IMR-90 (cell line): ENCODE measurements around the gene SHROOM1. TPM values are rescaled to one million over a fixed set of nuclear protein-coding genes. Genes with fewer than 3 reads are reported as not detected.
A peak's percentile ranks its signal among the peaks of the same experiment; 100 is the strongest.

Source experiments
- ATAC-seq: fragments of 200-7000 bp; cut with Tn5 transposase; 2 replicates; pipeline ENCODE4 v1.9.1; 2020; ENCODE audit warnings: low read depth, mild to moderate bottlenecking, moderate library complexity
- BruUV-seq: library from RNA; stranded (reverse); fragments of 400-500 nt; replicated peaks from 2 replicates; lab custom pipeline; 2021; lab: Mats Ljungman, UMichigan
- CTCF ChIA-PET: fragments of 300-600 bp; formaldehyde crosslinking; extraction: SDS; loops from one replicate; lab custom pipeline; 2021; ENCODE audit warnings: antibody characterized with exemption; lab: Yijun Ruan, JAX
- POLR2A ChIA-PET: fragments of 300-600 bp; sonication (Branson Sonifier 250); formaldehyde crosslinking; loops from one replicate; lab custom pipeline; 2022; ENCODE audit warnings: antibody characterized with exemption; ENCODE audit not compliant: unreplicated experiment; lab: Charles Lee
- DNase-seq: peaks from one replicate; pipeline ENCODE4 v3.0.0; 2013
- H2AFZ ChIP-seq: replicated peaks from 2 replicates; pipeline ENCODE3; 2013; ENCODE audit warnings: low read length, mild to moderate bottlenecking; ENCODE audit not compliant: poor library complexity
- H2AK5ac ChIP-seq: 2 replicates; pipeline ENCODE4 v1.6.1; 2013; ENCODE audit warnings: low read depth, low read length, inconsistent platforms
- H2AK9ac ChIP-seq: replicated peaks from 2 replicates; pipeline ENCODE3; 2013; ENCODE audit warnings: mild to moderate bottlenecking, low read depth, low read length, moderate library complexity; ENCODE audit not compliant: poor library complexity
- H2BK120ac ChIP-seq: 2 replicates; pipeline ENCODE4 v1.6.1; 2013; ENCODE audit warnings: low read depth, low read length, inconsistent platforms
- H2BK15ac ChIP-seq: 3 replicates; pipeline ENCODE4 v1.6.1; 2013; ENCODE audit warnings: low read depth, low read length, inconsistent platforms
- H2BK20ac ChIP-seq: 2 replicates; pipeline ENCODE4 v1.6.1; 2013; ENCODE audit warnings: low read depth, mild to moderate bottlenecking, inconsistent platforms, low read length, moderate library complexity
- H2BK5ac ChIP-seq: 2 replicates; pipeline ENCODE4 v1.6.1; 2013; ENCODE audit warnings: mild to moderate bottlenecking, low read depth, low read length, inconsistent platforms; ENCODE audit not compliant: poor library complexity, severe bottlenecking
- H3K14ac ChIP-seq: replicated peaks from 2 replicates; pipeline ENCODE4 v1.6.1; 2013; ENCODE audit warnings: low read depth, low read length, inconsistent platforms
- H3K18ac ChIP-seq: 2 replicates; pipeline ENCODE4 v1.6.1; 2013; ENCODE audit warnings: low read depth, low read length, control low read depth
- H3K23ac ChIP-seq: 2 replicates; pipeline ENCODE4 v1.6.1; 2013; ENCODE audit warnings: low read depth, low read length, inconsistent platforms
- H3K27ac ChIP-seq: 2 replicates; pipeline ENCODE4 v1.5.1; 2013; ENCODE audit warnings: mild to moderate bottlenecking, control low read depth, low read length; ENCODE audit not compliant: insufficient read depth
- H3K27me3 ChIP-seq: 2 replicates; pipeline ENCODE4 v1.6.1; 2013; ENCODE audit warnings: low read length; ENCODE audit not compliant: control insufficient read depth, insufficient read depth
- H3K36me3 ChIP-seq: 2 replicates; pipeline ENCODE4 v1.6.1; 2013; ENCODE audit warnings: low read length, mixed read lengths; ENCODE audit not compliant: control insufficient read depth, insufficient read depth
- H3K4ac ChIP-seq: 2 replicates; pipeline ENCODE4 v1.6.1; 2013; ENCODE audit warnings: low read depth, low read length, inconsistent platforms
- H3K4me1 ChIP-seq: 2 replicates; pipeline ENCODE4 v1.6.1; 2013; ENCODE audit warnings: low read length, mixed read lengths; ENCODE audit not compliant: control insufficient read depth, insufficient read depth
- H3K4me2 ChIP-seq: 2 replicates; pipeline ENCODE4 v1.6.1; 2013; ENCODE audit warnings: low read depth, mild to moderate bottlenecking, control low read depth, low read length, moderate library complexity
- H3K4me3 ChIP-seq: 2 replicates; pipeline ENCODE4 v1.5.1; 2013; ENCODE audit warnings: low read depth, mild to moderate bottlenecking, control low read depth, low read length, moderate library complexity; ENCODE audit not compliant: insufficient read depth
- H3K56ac ChIP-seq: 2 replicates; pipeline ENCODE4 v1.6.1; 2013; ENCODE audit warnings: low read length, inconsistent platforms; ENCODE audit not compliant: insufficient read depth; ENCODE audit errors: extremely low read depth
- H3K79me1 ChIP-seq, 2 experiments: 2 replicates each; pipeline ENCODE4 v1.6.1; 2013; ENCODE audit warnings: low read length in 2 of 2, inconsistent platforms in 1 of 2, low read depth in 1 of 2
- H3K9ac ChIP-seq: 2 replicates; pipeline ENCODE4 v1.6.1; 2013; ENCODE audit warnings: low read depth, low read length, control low read depth
- H3K9me1 ChIP-seq: 2 replicates; pipeline ENCODE4 v1.6.1; 2013; ENCODE audit warnings: low read length, inconsistent platforms; ENCODE audit not compliant: insufficient read depth
- H3K9me3 ChIP-seq: 2 replicates; pipeline ENCODE4 v1.6.1; 2013; ENCODE audit warnings: low read length; ENCODE audit not compliant: control insufficient read depth, insufficient read depth
- H4K20me1 ChIP-seq: 2 replicates; pipeline ENCODE4 v1.6.1; 2013; ENCODE audit warnings: low read length, inconsistent platforms; ENCODE audit not compliant: insufficient read depth
- H4K5ac ChIP-seq: 2 replicates; pipeline ENCODE4 v1.6.1; 2013; ENCODE audit warnings: mild to moderate bottlenecking, low read depth, low read length, control low read depth
- H4K8ac ChIP-seq, 2 experiments: 2 replicates each; pipeline ENCODE4 v1.6.1; 2013; ENCODE audit warnings: low read depth in 2 of 2, low read length in 2 of 2, control low read depth in 1 of 2, inconsistent platforms in 1 of 2
- H4K91ac ChIP-seq: 2 replicates; pipeline ENCODE4 v1.6.1; 2013; ENCODE audit warnings: low read depth, low read length, inconsistent platforms; ENCODE audit not compliant: insufficient read depth
- BHLHE40 ChIP-seq: fragments of 150-350 bp; IDR thresholded peaks from 2 replicates; pipeline ENCODE4 v1.6.1; 2016; ENCODE audit warnings: mild to moderate bottlenecking, low read depth, low read length
- CEBPB ChIP-seq: IDR thresholded peaks from 2 replicates; pipeline ENCODE4 v1.6.1; 2012; ENCODE audit warnings: low read depth, low read length, improper control_type of control experiment
- CHD1 ChIP-seq: IDR thresholded peaks from 2 replicates; pipeline ENCODE4 v1.6.1; 2012; ENCODE audit warnings: low read depth, low read length, improper control_type of control experiment
- FOS ChIP-seq: fragments of 150-350 bp; IDR thresholded peaks from 2 replicates; pipeline ENCODE4 v1.6.1; 2016; ENCODE audit warnings: low read depth, low read length
- MAFK ChIP-seq: IDR thresholded peaks from 2 replicates; pipeline ENCODE4 v1.6.1; 2012; ENCODE audit warnings: low read depth, low read length, improper control_type of control experiment
- MAZ ChIP-seq: IDR thresholded peaks from 2 replicates; pipeline ENCODE4 v1.6.1; 2012; ENCODE audit warnings: low read depth, mild to moderate bottlenecking, low read length, improper control_type of control experiment, moderate library complexity, borderline replicate concordance
- MXI1 ChIP-seq: IDR thresholded peaks from 2 replicates; pipeline ENCODE4 v1.6.1; 2012; ENCODE audit warnings: low read depth, mild to moderate bottlenecking, low read length, moderate library complexity, borderline replicate concordance
- NFE2L2 ChIP-seq: fragments of 150-350 bp; IDR thresholded peaks from 2 replicates; pipeline ENCODE4 v1.6.1; 2016; ENCODE audit warnings: low read depth, mild to moderate bottlenecking, low read length
- POLR2A ChIP-seq: IDR thresholded peaks from 2 replicates; pipeline ENCODE4 v1.6.1; 2012; ENCODE audit warnings: mild to moderate bottlenecking, low read depth, low read length
- RAD21 ChIP-seq: IDR thresholded peaks from 2 replicates; pipeline ENCODE4 v1.6.1; 2012; ENCODE audit warnings: low read length, improper control_type of control experiment
- RCOR1 ChIP-seq: IDR thresholded peaks from 2 replicates; pipeline ENCODE4 v1.6.1; 2012; ENCODE audit warnings: mild to moderate bottlenecking, low read length, improper control_type of control experiment; ENCODE audit not compliant: insufficient replicate concordance
- USF2 ChIP-seq: fragments of 150-350 bp; IDR thresholded peaks from 2 replicates; pipeline ENCODE4 v1.6.1; 2017; ENCODE audit warnings: mild to moderate bottlenecking, antibody characterized with exemption, low read length, low read depth
- WGBS, 2 experiments: methylation state at CpG; one replicate each; pipeline versions ENCODE4 v1.1.5 to v1.1.7; 2013; ENCODE audit warnings: missing lambda C conversion rate in 2 of 2; ENCODE audit not compliant: insufficient read length in 1 of 2; ENCODE audit errors: extremely low coverage in 2 of 2; 5-methylcytosine and 5-hydroxymethylcytosine counted together
- dilution Hi-C: fragments of 300-500 bp; cut with HindIII; formaldehyde crosslinking; loops from one replicate; pipeline ENCODE4 v1.14.3; 2018; ENCODE audit warnings: low sequenced_read_pairs; ENCODE audit not compliant: unreplicated experiment
- in situ Hi-C: fragments of 300-500 bp; cut with MboI; formaldehyde crosslinking; loops from 3 replicates; pipeline ENCODE4 v1.14.3; 2019; ENCODE audit warnings: low sequenced_read_pairs, inconsistent platforms, mixed read lengths
- intact Hi-C: fragments of 100-400 bp; cut with micrococcal nuclease; formaldehyde crosslinking; loops from 2 replicates; pipeline ENCODE4 v1.10.0; 2022
- polyA plus RNA-seq, 3 experiments: library from polyadenylated mRNA; depleted of rRNA; stranded (reverse); fragments of >200 nt; gene quantifications; 2 replicates each; pipeline ENCODE4 v1.2.3, GENCODE V29; 2012; ENCODE audit warnings: low replicate concordance in 1 of 3
- total RNA-seq: library from RNA; depleted of rRNA; stranded (reverse); fragments of >200 nt; gene quantifications from 2 replicates; pipeline ENCODE4 v1.2.3, GENCODE V29; 2012
- TF ChIP-seq, protein P1 (sequence below): fragments of 150-350 bp; IDR thresholded peaks from 2 replicates; pipeline ENCODE4 v1.6.1; 2016; ENCODE audit warnings: low read depth, mild to moderate bottlenecking, low read length, moderate library complexity, borderline replicate concordance

Gene SHROOM1
- total and polyA plus RNA-seq, 2 of the 4 experiments (the other 2 are of a cell fraction) = 1.4 to 6.3 TPM

DNA sequence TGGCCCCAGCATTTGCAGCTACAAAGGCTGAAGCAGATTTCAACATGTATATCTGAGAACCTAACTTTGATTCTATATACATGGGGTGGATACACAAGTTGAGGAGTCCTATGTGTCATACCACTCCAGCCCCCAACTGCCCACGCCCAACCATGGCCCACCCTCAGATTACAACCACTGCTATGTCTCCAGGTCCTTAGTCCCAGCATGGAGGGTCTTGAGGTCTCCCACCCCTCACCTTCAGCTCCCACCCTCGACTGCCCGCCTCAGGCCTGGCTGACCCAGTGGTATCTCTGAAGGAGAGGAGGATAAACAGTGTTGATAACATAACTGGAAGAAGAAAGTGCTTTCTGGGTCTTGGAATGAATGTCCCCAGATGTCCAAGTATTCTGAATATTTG, 9.1 kb downstream of the SHROOM1 start:
- no peak overlapping the region for H4K91ac ChIP-seq
- in situ Hi-C loops = no loop called here
- no peak overlapping the region for H2AK5ac ChIP-seq
- no peaks in the 10 kb centered on the region for H3K27me3 ChIP-seq
- no peak overlapping the region for H2AFZ ChIP-seq
- BruUV-seq = no TSS peak
- no peaks in the 10 kb centered on the region for H4K20me1 ChIP-seq
- H4K8ac ChIP-seq = no peak overlapping the region
- H2BK15ac ChIP-seq = no peak overlapping the region
- H3K23ac ChIP-seq = no peak overlapping the region
- DNase-seq (no peak), ATAC-seq (no peak)
- H2AK9ac ChIP-seq = no peak overlapping the region
- no peaks in the 10 kb centered on the region for H3K9me3 ChIP-seq
- no peak overlapping the region for H3K9ac ChIP-seq
- WGBS, 2 experiments = no CpG with 5 or more reads among the region's 3 CpGs
- no peaks in the 10 kb centered on the region for H3K9me1 ChIP-seq
- peaks cover 6% of the 10 kb centered on the region; the same call in 1 of the 2 replicates for H3K36me3 ChIP-seq
- H3K4me2 ChIP-seq = no peak overlapping the region
- H3K79me1 ChIP-seq = peaks cover 0 to 2% of the 10 kb centered on the region in 2 experiments; a peak in 1 of 4 replicates
- no peak overlapping the region for H3K14ac ChIP-seq
- H2BK20ac ChIP-seq = no peak overlapping the region
- ChIA-PET CTCF (interaction anchor here (1.3 to 2.7 kb wide), 2 partner anchors 67 to 71 kb away, joined by 3 to 22 read pairs; no protein-coding TSS in a partner anchor), POLR2A (no interaction called here)
- H3K18ac ChIP-seq = 0 out of 2 replicates have a peak overlapping the region, but pooled peaks have one; percentile 6
- no peak overlapping the region for H2BK5ac ChIP-seq
- no peak overlapping the region for H3K27ac ChIP-seq
- dilution Hi-C loops = no loop called here
- H3K4ac ChIP-seq = no peak overlapping the region
- TF ChIP-seq MXI1 (no peak), USF2 (no peak), BHLHE40 (no peak), RAD21 (no peak), MAZ (no peak), RCOR1 (no peak), FOS (no peak), CHD1 (no peak), CEBPB (no peak), POLR2A (no peak), MAFK (no peak), NFE2L2 (no peak)
- TF ChIP-seq, protein P1, sequence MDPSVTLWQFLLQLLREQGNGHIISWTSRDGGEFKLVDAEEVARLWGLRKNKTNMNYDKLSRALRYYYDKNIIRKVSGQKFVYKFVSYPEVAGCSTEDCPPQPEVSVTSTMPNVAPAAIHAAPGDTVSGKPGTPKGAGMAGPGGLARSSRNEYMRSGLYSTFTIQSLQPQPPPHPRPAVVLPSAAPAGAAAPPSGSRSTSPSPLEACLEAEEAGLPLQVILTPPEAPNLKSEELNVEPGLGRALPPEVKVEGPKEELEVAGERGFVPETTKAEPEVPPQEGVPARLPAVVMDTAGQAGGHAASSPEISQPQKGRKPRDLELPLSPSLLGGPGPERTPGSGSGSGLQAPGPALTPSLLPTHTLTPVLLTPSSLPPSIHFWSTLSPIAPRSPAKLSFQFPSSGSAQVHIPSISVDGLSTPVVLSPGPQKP = no peak
- no peak overlapping the region for H4K5ac ChIP-seq
- H3K56ac ChIP-seq = no peak overlapping the region
- 0 out of 2 replicates have a peak overlapping the region, but pooled peaks have one; percentile 10 for H2BK120ac ChIP-seq
- H3K4me1 ChIP-seq = peaks cover 8% of the 10 kb centered on the region; the same call in 1 of the 2 replicates
- H3K4me3 ChIP-seq = no peak overlapping the region
- intact Hi-C loops = loop anchor here (2.0 to 5.0 kb wide), 4 partner anchors 45 to 314 kb away; partner anchors contain the start of gene SEPTIN8
